Immature natural killer cell (primary cell): ENCODE measurements around the gene E2F7. TPM values are rescaled to one million over a fixed set of nuclear protein-coding genes. Genes with fewer than 3 reads are reported as not detected.

Source experiments
- DNase-seq, 3 donors: peaks; one replicate each; pipeline ENCODE4 v3.0.0; 2022; ENCODE audit warnings: mixed read lengths in 1 of 3
- H3K27ac Mint-ChIP-seq, 6 donors: one replicate each; pipeline ENCODE4 v1.8.0; 2020; ENCODE audit warnings: mixed read lengths in 6 of 6, mild to moderate bottlenecking in 5 of 6, inconsistent platforms in 4 of 6, moderate library complexity in 3 of 6
- H3K27me3 Mint-ChIP-seq, 3 donors: one replicate each; pipeline ENCODE4 v1.8.0; 2020 to 2021; ENCODE audit warnings: low read depth in 3 of 3, mild to moderate bottlenecking in 3 of 3, mixed read lengths in 3 of 3, moderate library complexity in 3 of 3, inconsistent platforms in 1 of 3
- H3K36me3 Mint-ChIP-seq, 3 donors: one replicate each; pipeline ENCODE4 v1.8.0; 2020; ENCODE audit warnings: mixed read lengths in 3 of 3, inconsistent platforms in 2 of 3, mild to moderate bottlenecking in 2 of 3
- H3K4me1 Mint-ChIP-seq, 2 donors: one replicate each; pipeline ENCODE4 v1.8.0; 2020; ENCODE audit warnings: inconsistent platforms in 2 of 2, mild to moderate bottlenecking in 2 of 2, mixed read lengths in 2 of 2, moderate library complexity in 1 of 2
- H3K4me3 Mint-ChIP-seq, 5 donors: one replicate each; pipeline ENCODE4 v1.8.0; 2020; ENCODE audit warnings: mild to moderate bottlenecking in 5 of 5, mixed read lengths in 5 of 5, inconsistent platforms in 3 of 5, moderate library complexity in 3 of 5
- H3K9me3 Mint-ChIP-seq, 6 donors: one replicate each; pipeline ENCODE4 v1.8.0; 2020; ENCODE audit warnings: mild to moderate bottlenecking in 6 of 6, mixed read lengths in 6 of 6, inconsistent platforms in 4 of 6, moderate library complexity in 3 of 6
- polyA plus RNA-seq, 3 donors: library from polyadenylated mRNA; unstranded; fragments of 300-500 nt; fragmentation: Illumina TruSeq; gene quantifications; one replicate each; pipeline ENCODE4 v1.2.3, GENCODE V29; 2021

The E2F7 gene
- polyA plus RNA-seq, 3 donors from 2014 or later: 0.04 to 0.16 TPM; not detected in 1

DNA sequence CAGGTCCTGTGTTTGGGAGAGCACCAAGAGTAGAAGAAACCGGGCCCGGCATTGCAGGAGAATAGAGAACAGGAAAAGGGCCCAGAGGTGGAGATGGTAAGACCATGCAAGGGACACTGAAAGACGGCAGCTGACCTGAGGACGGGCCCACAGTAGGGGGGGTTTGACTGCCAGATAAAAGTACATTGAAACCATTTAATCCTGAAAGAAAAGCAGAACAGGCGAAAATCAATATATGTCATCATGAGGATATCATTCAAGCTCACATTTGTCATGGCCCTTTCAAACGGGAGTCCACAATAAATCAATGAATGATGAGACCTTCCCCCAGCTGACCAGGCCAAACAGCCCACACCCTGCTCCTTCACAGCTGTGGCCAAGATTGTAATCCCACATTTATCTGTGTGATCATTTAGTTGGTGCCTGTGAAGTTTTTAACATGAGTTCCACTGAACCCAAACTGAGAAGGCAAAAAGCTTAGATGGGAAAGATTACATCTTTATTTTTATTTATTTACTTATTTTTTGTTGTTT lies 39.5 kb downstream of the E2F7 start:
- H3K4me3 Mint-ChIP-seq: no peak overlapping the region

DNA sequence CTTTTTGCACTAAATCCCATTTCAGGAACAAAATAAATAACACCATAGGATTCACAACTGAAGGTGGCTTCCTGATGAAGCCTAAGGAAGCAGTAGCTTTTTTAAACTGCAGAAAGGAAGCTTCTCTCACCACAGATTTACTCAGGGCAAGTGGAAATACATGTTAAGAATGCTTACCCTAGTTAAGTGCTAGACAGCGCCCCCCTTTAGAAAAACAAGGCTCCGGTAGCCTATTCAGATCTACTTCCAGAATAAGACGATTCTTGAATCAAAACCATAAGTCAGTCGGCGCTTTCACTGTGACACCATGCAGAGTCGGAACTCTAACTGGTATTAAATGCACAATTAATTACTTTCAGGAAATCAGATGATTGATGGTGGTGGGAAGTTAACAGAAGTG lies 41.9 kb downstream of the E2F7 start:
- H3K27ac Mint-ChIP-seq: no peak overlapping the region
- H3K4me3 Mint-ChIP-seq: no peak overlapping the region
- no peaks in the 10 kb centered on the region for H3K4me1 Mint-ChIP-seq

More for the DNA sequence above, 39.5 kb downstream of the E2F7 start:
- H3K4me1 Mint-ChIP-seq: no peaks in the 10 kb centered on the region
- H3K27ac Mint-ChIP-seq: no peak overlapping the region
- H3K9me3 Mint-ChIP-seq: no peaks in the 10 kb centered on the region
- H3K36me3 Mint-ChIP-seq: no peaks in the 10 kb centered on the region
- no peak for DNase-seq
- H3K27me3 Mint-ChIP-seq: no peaks in the 10 kb centered on the region

DNA sequence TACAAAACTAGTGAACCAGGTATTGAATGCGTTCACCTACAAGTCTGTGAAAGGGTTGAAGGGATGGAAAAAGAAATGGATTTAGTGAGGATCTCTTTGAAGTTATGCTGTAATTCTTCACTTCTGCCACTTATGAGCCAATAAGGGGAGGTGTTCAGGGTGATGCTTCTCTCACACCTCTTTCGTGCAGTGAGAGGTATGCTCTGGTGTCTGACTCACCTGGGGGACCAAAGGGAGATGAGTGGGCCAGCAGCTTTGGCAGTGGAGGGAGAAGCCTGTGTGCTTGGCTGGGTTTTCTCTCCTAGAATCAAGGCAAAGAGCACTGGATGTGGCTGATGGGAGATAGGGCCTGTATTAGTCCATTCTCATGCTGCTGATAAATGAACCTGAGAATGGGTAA lies 45.4 kb downstream of the E2F7 start:
- H3K9me3 Mint-ChIP-seq: no peaks in the 10 kb centered on the region
- no peaks in the 10 kb centered on the region for H3K4me1 Mint-ChIP-seq
- no peak overlapping the region for H3K4me3 Mint-ChIP-seq
- no peak overlapping the region for H3K27ac Mint-ChIP-seq
- no peaks in the 10 kb centered on the region for H3K27me3 Mint-ChIP-seq
- no peaks in the 10 kb centered on the region for H3K36me3 Mint-ChIP-seq
- DNase-seq: no peak

More for the DNA sequence above, 41.9 kb downstream of the E2F7 start:
- no peak for DNase-seq
- H3K36me3 Mint-ChIP-seq: no peaks in the 10 kb centered on the region
- H3K9me3 Mint-ChIP-seq: no peaks in the 10 kb centered on the region
- H3K27me3 Mint-ChIP-seq: no peaks in the 10 kb centered on the region

DNA sequence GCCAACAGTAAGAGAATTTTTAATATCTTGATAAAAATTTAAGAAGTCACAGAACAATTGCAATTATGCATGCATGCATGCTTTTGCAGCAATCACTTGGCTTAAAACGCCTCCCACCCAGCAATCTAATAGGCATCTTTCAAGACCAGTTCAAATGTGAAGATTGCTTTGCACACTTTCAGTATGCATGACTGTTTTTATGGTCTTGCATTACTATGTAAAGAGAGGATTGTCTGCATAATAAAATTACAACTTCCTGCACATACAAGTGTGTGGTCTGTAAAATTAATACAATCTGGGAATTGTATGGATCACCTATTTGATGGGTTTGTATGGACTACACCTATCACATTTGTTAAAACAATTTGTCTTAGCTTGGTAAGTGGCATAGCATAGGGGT lies 48.8 kb downstream of the E2F7 start:
- no peaks in the 10 kb centered on the region for H3K36me3 Mint-ChIP-seq
- H3K4me1 Mint-ChIP-seq: no peaks in the 10 kb centered on the region
- DNase-seq: no peak
- no peak overlapping the region for H3K4me3 Mint-ChIP-seq
- H3K27ac Mint-ChIP-seq: no peak overlapping the region
- no peaks in the 10 kb centered on the region for H3K9me3 Mint-ChIP-seq
- no peaks in the 10 kb centered on the region for H3K27me3 Mint-ChIP-seq

DNA sequence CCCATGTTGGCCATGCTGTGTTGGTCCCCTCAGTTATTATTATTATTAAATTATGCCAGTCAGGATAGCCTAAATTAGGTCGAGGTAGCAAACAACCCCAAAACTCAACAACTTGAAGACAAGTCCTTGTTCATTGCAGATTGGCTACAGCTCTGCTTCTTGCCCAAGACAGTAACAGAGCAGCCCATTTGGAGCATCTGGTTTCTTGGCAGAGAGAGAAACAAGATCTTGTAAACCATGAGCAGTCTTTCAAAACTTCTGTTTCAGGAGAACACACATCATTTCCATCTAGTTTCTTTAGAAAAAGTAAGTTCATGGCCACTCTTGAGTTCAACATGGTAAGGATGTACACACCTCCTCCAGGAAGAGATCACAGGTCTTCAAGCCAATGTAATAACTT lies 52.3 kb downstream of the E2F7 start:
- H3K9me3 Mint-ChIP-seq: no peaks in the 10 kb centered on the region
- H3K4me3 Mint-ChIP-seq: no peak overlapping the region
- no peak for DNase-seq
- H3K36me3 Mint-ChIP-seq: no peaks in the 10 kb centered on the region
- peaks cover 5 to 8% of the 10 kb centered on the region in 2 donors for H3K4me1 Mint-ChIP-seq
- no peak overlapping the region for H3K27ac Mint-ChIP-seq
- no peaks in the 10 kb centered on the region for H3K27me3 Mint-ChIP-seq

DNA sequence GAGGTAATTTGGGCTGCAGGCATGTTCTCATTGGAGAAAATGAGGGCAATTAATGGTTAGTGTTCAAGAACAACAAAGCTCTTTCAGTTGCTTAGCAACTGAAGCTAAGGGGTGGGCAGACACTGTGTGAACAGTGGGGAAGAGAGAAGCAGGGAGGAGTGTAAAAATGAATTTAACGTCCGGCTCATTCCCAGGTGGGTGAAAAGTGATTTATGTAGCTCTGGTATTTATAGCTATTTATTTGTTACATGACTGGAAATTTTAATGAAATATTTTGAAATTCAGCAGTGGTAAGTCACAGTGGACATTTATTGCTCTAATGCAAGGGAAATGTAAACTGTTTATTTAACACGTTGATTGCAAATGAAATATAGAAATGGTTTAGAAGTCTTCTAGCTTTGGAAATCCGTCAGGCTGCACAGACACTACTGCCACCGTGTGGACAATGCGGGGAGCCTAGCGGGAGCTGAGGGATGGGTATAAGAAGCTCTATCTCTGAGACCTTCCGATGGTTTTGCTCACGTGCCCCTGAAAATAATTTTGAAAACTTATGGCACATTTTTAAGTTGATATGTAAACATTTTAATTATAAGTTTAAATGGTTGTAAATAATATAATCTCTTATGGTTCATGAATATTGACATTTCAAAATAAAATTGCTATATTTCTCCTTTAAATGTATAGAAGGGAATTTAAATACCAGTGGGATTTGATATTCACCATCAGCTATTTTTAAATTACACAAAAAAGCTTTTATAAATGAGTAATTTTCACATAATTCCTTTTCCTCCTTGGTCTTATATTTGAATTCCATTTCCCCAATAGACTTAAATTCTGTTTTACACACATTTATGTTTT lies 54.4 kb downstream of the E2F7 start:
- H3K4me1 Mint-ChIP-seq: peaks cover 5 to 8% of the 10 kb centered on the region in 2 donors
- H3K36me3 Mint-ChIP-seq: no peaks in the 10 kb centered on the region
- H3K9me3 Mint-ChIP-seq: no peaks in the 10 kb centered on the region
- H3K4me3 Mint-ChIP-seq: no peak overlapping the region
- peaks cover 0 to 3% (median 0%) of the 10 kb centered on the region in 3 donors for H3K27me3 Mint-ChIP-seq
- DNase-seq: peak; percentile 36 to 48 (median 42)
- H3K27ac Mint-ChIP-seq: no peak overlapping the region

DNA sequence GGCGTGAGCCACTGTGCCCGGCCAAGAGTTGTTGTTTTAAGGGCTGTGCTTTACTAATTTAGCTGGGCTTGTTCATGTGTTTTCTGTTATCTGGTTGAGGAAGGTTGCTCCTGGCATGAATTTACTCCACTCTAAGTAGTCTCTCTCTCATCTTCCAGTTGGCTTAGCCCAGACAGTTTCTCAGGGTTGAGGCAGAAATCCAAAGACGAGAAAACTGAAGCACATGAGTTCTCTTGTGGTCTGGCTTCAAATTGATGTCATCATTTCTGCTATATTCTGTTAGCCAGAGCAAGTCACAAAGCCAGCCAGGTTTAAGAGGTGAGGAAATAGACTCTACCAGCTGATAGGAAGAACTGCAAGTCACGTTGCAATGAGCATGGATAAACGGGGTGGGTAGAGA lies 57.9 kb downstream of the E2F7 start:
- no peaks in the 10 kb centered on the region for H3K36me3 Mint-ChIP-seq
- peaks cover under 1 to 3% (median 2%) of the 10 kb centered on the region in 3 donors for H3K27me3 Mint-ChIP-seq
- H3K9me3 Mint-ChIP-seq: no peaks in the 10 kb centered on the region
- no peak overlapping the region for H3K27ac Mint-ChIP-seq
- no peak overlapping the region for H3K4me3 Mint-ChIP-seq
- peaks cover 5 to 8% of the 10 kb centered on the region in 2 donors for H3K4me1 Mint-ChIP-seq
- DNase-seq: no peak

DNA sequence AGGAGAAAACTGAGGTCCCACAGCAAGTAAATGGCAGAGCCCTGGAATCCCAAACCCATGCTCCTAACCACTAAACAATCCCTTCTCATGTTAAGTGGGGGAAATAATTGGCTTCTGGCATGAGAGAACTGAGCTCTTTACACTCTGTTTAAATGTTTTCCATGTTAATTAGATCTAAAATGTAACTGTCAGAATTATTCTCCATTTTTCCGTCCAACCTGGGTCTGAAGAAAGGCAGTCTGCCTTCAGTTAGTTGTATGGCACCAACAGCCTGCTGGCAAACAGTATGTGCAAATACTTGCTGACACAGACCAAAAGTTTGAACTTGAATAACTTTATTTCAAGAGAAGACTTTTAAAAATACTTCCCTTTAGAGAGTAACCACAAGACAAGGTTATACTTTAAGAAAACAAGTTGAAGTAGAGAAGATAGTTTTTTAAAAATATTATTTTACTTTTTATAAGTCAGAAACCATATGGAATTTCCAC lies 59.7 kb downstream of the E2F7 start:
- Mint-ChIP-seq H3K27me3 (peaks cover 2 to 6% (median 5%) of the 10 kb centered on the region in 3 donors), H3K36me3 (no peaks in the 10 kb centered on the region), H3K4me1 (peaks cover 3 to 4% of the 10 kb centered on the region in 2 donors), H3K9me3 (no peaks in the 10 kb centered on the region), H3K4me3 (no peak overlapping the region), H3K27ac (no peak overlapping the region)
- DNase-seq: no peak

DNA sequence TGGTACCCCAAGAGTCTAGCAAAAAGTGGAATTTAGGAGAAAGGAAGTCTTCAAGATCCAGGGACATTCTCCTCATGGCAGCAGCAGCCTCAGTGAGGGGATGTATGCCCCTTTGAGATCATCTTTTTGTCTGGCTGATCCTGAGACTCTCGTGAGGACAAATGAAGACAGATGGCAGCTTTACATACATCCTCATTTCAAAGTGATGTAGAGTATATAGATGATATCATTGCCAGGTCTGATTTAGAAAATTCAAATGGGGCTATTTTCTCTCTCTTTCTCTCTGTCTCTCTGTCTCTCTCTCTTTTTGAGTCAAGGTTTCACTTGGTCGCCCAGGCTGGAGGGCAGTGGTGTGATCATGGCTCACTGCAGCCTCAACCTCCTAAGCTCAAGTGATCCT lies 61.5 kb downstream of the E2F7 start:
- H3K27ac Mint-ChIP-seq: no peak overlapping the region
- no peak overlapping the region for H3K4me3 Mint-ChIP-seq

DNA sequence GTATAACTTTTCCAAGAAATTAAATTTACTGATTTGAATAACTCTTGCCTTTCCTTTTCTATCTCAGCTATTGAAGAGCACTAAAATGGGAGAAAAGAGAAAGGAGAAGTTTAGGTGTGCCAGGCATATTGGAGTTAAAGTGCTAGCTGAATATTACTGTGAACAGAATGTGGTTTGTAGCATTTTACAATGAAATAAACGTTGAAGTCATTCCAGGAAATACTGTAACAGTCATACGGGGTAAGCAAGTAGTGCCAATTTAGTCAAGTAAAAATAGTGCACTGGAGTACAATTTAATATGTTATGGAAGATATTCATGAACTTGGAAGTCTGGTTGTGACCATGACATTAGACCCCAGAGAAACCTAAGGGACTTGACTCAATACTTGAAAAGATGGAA lies 62.1 kb downstream of the E2F7 start:
- Mint-ChIP-seq H3K27me3 (peaks cover 2 to 6% (median 5%) of the 10 kb centered on the region in 3 donors), H3K36me3 (no peaks in the 10 kb centered on the region), H3K27ac (no peak overlapping the region), H3K4me3 (no peak overlapping the region), H3K4me1 (no peaks in the 10 kb centered on the region), H3K9me3 (no peaks in the 10 kb centered on the region)
- no peak for DNase-seq

More for the DNA sequence above, 61.5 kb downstream of the E2F7 start:
- no peak for DNase-seq
- peaks cover 2 to 6% (median 5%) of the 10 kb centered on the region in 3 donors for H3K27me3 Mint-ChIP-seq
- no peaks in the 10 kb centered on the region for H3K9me3 Mint-ChIP-seq
- no peaks in the 10 kb centered on the region for H3K4me1 Mint-ChIP-seq
- no peaks in the 10 kb centered on the region for H3K36me3 Mint-ChIP-seq

DNA sequence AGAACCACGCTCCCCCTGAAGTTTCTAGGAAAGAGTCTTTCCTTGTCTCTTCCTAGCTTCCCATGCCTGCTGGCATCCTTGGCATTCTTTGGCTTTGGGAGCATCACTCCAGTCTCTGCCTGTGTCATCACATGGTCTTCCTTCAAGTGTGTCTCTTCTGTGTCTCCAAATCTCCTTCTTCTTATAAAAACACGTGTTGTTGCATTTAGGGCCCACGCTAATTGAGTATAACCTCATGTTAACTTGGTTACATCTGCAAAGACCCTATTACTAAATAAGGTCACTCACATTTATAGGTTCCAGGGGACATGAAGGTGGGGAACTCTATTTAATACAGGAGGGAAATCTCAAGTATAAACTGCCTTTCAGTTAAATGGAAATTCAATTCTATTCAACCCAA lies 63.0 kb downstream of the E2F7 start:
- DNase-seq: no peak
- Mint-ChIP-seq H3K4me1 (no peaks in the 10 kb centered on the region), H3K27me3 (peaks cover 2 to 6% (median 5%) of the 10 kb centered on the region in 3 donors), H3K27ac (no peak overlapping the region), H3K36me3 (no peaks in the 10 kb centered on the region), H3K9me3 (no peaks in the 10 kb centered on the region), H3K4me3 (no peak overlapping the region)

DNA sequence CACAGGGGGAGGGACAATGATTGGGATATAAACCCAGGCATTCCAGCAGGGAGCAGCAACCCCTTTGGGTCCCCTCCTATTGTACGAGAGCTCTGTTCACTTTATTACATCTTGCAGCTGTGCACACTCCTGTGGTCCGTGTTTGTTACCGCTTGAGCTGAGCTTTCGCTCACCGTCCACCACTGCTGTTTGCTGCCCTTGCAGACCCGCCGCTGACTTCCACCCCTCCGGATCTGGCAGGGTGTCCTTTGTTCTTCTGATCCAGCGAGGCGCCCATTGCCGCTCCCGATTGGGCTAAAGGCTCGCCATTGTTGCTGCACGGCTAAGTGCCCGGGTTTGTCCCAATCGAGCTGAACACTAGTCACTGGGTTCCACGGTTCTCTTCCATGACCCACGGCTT lies 64.1 kb downstream of the E2F7 start:
- H3K27me3 Mint-ChIP-seq: peaks cover 2 to 5% (median 3%) of the 10 kb centered on the region in 3 donors
- no peaks in the 10 kb centered on the region for H3K9me3 Mint-ChIP-seq
- no peak for DNase-seq
- no peaks in the 10 kb centered on the region for H3K36me3 Mint-ChIP-seq
- no peak overlapping the region for H3K4me3 Mint-ChIP-seq
- H3K27ac Mint-ChIP-seq: no peak overlapping the region
- no peaks in the 10 kb centered on the region for H3K4me1 Mint-ChIP-seq

DNA sequence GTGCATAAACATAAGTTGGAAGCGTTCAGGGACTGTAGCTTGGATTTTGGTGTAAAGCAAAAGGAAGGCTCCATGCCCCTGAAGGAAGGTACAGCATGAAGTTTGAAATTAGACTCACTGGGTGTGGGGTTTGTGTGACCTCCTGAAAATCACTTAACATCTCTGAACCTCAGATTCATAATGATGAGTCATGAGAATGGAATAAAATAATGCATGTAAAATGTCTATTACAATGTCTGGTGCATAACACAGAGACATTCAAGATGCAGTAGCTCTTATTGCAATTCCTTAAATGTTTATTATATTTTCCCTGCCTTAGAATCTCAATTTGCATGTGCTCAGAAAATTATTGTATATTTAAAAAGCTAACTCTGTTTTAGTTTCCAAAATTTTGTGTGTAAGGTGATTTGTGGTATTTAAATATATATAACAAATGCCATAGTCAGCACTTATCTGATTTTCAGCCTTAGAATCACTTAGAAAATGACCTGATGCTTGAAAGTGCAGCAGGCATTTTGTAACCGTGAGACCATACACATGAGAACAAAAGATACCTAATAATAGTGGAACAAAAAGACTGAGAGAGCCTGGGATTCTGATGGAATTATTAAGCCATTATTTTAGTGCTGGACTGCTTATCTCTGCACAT lies 66.3 kb downstream of the E2F7 start:
- Mint-ChIP-seq H3K9me3 (no peaks in the 10 kb centered on the region), H3K36me3 (no peaks in the 10 kb centered on the region), H3K27ac (no peak overlapping the region), H3K4me3 (no peak overlapping the region), H3K27me3 (peaks cover 0 to 7% (median 3%) of the 10 kb centered on the region in 3 donors), H3K4me1 (no peaks in the 10 kb centered on the region)
- no peak for DNase-seq

DNA sequence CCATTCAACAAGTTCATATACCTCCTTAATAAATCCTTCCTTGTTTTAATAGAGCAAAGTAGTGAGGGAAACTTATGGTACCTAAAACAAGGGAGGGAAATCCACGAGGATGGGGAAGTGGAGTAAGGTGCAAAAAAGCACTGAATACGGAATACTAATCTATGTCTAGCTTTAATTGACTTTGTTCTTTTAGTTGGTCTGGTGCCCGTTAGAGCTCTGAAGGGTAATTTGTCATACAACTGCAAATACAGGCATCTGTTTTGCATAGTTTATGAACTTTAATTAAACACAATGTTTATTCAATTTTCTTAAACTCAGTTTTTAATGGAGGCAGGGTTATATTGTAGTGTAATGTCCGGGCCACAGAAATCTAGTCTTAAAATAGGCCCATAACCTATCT lies 67.0 kb downstream of the E2F7 start:
- Mint-ChIP-seq H3K27me3 (peaks cover 0 to 7% (median 3%) of the 10 kb centered on the region in 3 donors), H3K36me3 (no peaks in the 10 kb centered on the region), H3K4me1 (no peaks in the 10 kb centered on the region), H3K9me3 (no peaks in the 10 kb centered on the region), H3K27ac (no peak overlapping the region), H3K4me3 (no peak overlapping the region)
- no peak for DNase-seq
